HG02852 (cell line): ENCODE results near the gene TFE3.

Experiments used
- ATAC-seq: cut with Tn5 transposase; IDR thresholded peaks from one replicate; pipeline ENCODE4 v1.9.1; 2021; ENCODE audit warnings: mild to moderate bottlenecking, moderate library complexity; ENCODE audit not compliant: unreplicated experiment

TFE3 gene, protein sequence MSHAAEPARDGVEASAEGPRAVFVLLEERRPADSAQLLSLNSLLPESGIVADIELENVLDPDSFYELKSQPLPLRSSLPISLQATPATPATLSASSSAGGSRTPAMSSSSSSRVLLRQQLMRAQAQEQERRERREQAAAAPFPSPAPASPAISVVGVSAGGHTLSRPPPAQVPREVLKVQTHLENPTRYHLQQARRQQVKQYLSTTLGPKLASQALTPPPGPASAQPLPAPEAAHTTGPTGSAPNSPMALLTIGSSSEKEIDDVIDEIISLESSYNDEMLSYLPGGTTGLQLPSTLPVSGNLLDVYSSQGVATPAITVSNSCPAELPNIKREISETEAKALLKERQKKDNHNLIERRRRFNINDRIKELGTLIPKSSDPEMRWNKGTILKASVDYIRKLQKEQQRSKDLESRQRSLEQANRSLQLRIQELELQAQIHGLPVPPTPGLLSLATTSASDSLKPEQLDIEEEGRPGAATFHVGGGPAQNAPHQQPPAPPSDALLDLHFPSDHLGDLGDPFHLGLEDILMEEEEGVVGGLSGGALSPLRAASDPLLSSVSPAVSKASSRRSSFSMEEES

GRCh38 chrX:49043220-49043986, at the start of gene TFE3:
Gene TFE3, minus strand, starts transcription at chrX:49043357. Its CDS starts 131 bp downstream, at chrX:49043226.
- ATAC-seq = peak; percentile 87

DNA sequence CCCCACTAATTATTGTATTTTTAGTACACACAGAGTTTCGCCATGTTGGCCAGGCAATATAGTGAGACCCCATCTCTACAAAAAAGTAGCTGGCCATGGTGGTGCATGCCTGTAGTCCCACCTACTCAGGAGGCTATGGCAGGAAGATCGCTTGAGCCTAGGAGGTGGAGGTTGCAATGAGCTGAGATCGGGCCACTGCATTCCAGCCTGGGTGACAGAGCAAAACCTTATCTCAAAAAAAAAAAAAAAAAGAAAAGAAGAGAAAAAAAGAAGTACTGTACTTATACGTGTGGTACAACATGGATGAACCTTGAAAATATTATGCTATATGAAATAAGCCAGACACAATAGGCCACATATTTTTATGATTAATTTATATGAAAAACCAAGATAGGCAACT, 46.4 kb upstream of the TFE3 start:
- ATAC-seq = no peak

DNA sequence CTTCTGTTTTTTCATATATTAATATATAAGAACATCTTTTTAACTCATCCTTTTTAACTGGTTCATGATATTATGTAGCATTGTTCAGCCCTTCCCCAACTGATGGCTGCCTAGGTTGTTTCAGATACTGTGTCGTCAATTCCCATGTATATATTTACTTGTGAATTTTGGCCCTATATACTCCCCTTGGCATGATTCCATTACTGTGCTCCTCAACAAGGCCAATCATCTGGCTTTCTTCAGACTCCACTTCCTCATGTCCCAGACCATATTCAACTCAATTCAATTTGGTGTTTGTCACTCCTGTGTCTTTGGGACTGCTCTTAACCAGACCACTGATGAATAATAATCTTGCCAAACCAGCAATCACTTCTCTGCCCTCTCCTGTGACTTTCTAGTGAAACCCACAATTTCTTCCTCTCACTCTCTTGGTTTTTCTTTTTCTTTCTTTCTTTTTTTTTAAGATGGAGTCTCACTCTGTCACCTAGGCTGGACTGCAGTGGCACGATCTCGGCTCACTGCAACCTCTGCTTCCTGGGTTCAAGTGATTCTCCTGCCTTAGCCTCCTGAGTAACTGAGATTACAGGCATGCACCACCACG, 39.2 kb upstream of the TFE3 start:
- ATAC-seq = no peak

- ATAC-seq = peak; percentile 81
Measured at GRCh38 chrX:49079489-49080428, 36.6 kb upstream of the TFE3 start, which contains the start of gene WDR45. Gene WDR45, minus strand, starts transcription at chrX:49079887. Its CDS starts 1,792 bp downstream, at chrX:49078095.

- ATAC-seq = no peak
Measured at GRCh38 chrX:49077941-49078340, 34.8 kb upstream of the TFE3 start.

DNA sequence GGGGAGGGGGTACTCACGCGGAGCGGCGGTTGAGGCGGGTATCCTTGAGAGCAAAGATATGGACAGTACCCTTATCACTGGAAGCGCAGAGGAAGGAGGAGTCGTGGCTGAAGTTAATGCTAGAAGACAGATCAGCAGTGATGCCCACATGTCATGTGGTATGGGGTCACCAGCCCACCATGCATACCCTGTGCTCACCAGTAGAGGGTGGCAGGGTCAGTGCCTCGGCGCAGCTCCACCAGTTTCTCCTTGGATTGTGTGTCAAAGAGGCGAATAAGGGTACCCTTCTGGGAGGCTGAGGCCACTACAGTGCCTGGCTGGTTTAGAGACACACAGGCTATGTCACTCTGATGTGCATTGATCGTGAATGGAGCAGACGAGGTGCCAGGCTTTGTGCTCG, 32.2 kb upstream of the TFE3 start:
- no peak for ATAC-seq

GRCh38 chrX:49073601-49074575, 30.7 kb upstream of the TFE3 start, which contains the start of gene PRAF2:
Gene PRAF2, minus strand, starts transcription at chrX:49074002. Its CDS starts 15 bp downstream, at chrX:49073987.
- peak; percentile 86 for ATAC-seq

GRCh38 chrX:49072712-49073095, 29.5 kb upstream of the TFE3 start:
- ATAC-seq = no peak

DNA sequence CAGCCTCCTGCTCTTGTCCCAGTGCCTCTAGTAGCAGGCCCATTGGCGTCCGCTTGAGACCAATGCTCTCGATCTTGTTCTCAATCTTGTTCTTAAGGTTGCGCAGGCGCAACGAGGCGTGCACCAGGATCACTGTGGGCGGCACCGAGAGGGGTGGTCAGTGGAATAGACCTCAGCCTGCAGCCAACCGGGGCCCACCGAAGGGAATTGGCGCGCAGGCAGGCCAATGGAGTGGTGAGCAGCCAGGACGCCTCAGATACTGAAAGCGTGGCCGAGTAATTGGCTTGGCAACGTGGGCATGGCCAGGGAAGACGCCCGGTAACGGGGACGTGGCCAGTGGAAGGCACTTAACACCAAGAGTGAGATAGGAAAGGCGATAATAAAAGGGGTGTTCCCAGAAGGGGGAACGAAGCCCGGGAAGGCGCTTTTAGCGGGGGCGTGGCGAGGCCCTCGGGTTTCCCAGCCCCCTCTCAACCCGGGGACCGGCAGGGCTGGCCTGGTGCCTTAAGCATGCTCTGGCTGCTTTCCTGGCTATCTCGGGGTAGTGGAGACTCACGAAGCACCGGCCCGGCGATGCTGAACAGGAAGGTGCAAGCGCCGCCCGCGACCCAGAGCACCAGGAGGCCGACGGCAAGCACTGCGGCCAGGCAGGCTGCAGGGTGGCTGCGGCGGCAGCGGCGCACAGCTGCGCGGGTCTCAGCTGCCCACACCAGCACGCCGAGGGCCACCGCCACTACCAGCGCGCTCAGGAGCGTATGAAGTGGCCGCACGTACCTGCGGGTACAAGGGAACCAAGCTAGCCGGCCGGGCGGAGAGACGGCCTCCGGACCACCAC, 28.9 kb upstream of the TFE3 start:
- ATAC-seq = no peak

GRCh38 chrX:49070988-49071387, 27.8 kb upstream of the TFE3 start:
- no peak for ATAC-seq

DNA sequence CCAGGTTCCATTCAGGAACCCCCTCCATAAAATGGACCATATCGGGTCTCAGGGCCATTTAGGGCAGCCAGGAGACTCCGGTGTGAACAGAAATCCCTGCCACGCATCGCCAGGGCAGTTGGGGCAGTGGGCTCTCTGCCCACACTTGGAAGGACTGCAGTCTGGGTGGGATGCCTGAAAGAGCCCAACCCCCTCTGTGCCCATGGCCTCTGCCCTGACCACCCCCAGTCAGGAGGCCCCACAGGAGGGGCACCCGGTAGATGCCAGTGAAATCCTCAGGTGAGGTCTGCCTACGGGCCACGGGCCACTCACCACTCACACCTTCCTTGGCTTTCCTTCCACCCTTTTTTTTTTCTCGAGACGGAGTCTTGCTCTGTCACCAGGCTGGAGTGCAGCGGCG, 25.9 kb upstream of the TFE3 start:
- ATAC-seq = no peak

DNA sequence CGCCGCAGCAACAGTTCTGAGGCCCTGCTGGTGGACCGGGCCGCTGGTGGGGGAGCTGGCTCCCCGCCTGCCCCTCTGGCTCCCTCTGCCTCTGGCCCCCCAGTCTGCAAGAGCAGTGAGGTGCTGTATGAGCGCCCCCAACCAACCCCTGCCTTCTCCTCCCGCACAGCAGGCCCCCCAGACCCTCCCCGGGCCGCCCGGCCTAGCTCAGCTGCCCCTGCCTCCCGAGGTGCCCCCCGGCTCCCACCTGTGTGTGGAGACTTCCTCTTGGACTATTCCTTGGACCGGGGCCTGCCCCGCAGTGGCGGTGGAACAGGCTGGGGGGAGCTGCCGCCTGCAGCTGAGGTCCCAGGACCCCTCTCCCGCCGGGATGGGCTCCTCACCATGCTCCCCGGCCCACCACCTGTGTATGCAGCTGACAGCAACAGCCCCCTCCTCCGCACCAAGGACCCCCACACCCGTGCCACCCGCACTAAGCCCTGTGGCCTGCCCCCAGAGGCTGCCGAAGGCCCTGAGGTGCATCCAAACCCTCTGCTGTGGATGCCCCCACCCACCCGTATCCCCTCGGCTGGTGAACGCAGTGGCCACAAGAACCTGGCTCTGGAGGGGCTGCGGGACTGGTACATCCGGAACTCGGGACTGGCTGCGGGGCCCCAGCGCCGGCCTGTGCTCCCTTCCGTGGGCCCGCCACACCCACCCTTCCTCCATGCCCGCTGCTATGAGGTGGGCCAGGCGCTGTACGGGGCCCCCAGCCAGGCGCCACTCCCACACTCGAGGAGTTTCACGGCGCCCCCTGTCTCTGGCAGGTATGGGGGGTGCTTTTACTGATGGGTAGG, 24.3 kb upstream of the TFE3 start:
- ATAC-seq = no peak

- ATAC-seq = no peak
Measured at GRCh38 chrX:49066690-49067089, 23.5 kb upstream of the TFE3 start.

DNA sequence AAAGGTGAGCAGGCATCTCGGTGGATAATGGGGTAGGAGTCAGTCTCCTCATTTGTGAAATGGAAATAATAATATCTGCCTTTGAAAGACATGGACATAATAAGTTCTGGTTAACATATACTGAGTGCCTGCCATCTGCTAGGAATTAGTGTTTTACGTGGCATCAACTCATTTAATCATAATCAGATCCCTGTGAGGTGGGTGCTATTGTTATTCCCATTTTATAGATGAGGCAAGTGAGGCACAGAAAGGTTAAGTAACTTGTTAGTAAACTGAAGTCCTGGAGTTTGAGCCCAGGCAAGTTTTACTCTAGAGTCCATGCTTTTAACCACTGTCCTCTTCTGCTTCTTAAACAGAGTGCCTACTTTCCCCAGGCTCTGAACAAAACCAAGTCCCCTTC, 23.1 kb upstream of the TFE3 start:
- ATAC-seq = no peak

DNA sequence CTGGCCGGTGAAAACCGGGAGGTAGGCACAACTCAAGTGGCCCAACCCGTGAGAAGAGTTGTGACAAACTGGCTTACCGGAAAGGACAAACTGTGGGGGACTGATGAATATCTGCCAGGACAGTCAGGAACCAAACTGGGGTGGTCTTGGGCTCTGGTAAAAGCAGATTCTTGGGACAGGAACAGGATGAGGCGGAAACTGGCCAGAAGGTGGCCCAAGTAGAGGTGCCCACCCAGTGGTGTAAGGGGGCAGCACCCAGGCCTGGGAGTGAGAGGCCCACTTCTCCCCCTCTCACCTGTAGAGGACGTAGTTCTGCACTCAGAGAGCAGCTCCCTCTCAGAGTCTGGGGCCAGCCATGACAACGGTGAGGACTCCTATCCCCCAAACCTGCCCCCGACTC, 21.6 kb upstream of the TFE3 start:
- ATAC-seq = no peak

- ATAC-seq = no peak
Measured at GRCh38 chrX:49064303-49064702, 21.1 kb upstream of the TFE3 start.

- no peak for ATAC-seq
Measured at GRCh38 chrX:49063715-49064114, 20.6 kb upstream of the TFE3 start.
